SK-N-SH (cell line): Measurements from ENCODE around the gene LEO1. TPM values are rescaled to one million over a fixed set of nuclear protein-coding genes. Genes with fewer than 3 reads are reported as not detected.

Source experiments
- CTCF ChIA-PET: fragments of 300-600, 350-600 bp; formaldehyde crosslinking; extraction: SDS; loops from one replicate; lab custom pipeline; 2021; lab: Yijun Ruan, JAX
- POLR2A ChIA-PET: fragments of 350-600 bp; sonication (Branson Sonifier 250); formaldehyde crosslinking; extraction: SDS; loops from one replicate; lab custom pipeline; 2020; ENCODE audit warnings: antibody characterized with exemption, inconsistent platforms; lab: Yijun Ruan, JAX
- DNase-seq: peaks from one replicate; pipeline ENCODE4 v3.0.0; 2012
- H2AFZ ChIP-seq: fragments of 200-600 bp; sonication (generic); 2 replicates; pipeline ENCODE4 v1.8.1; 2016; ENCODE audit warnings: antibody characterized with exemption, mild to moderate bottlenecking, low read depth
- H3F3A ChIP-seq: fragments of 200-600 bp; sonication (generic); replicated peaks from 2 replicates; pipeline ENCODE3; 2016; ENCODE audit warnings: antibody characterized with exemption, mild to moderate bottlenecking; ENCODE audit not compliant: insufficient read depth
- H3K27ac ChIP-seq, 2 experiments: fragments of 200-500 bp in 1 of 2; fragments of 200-600 bp in 1 of 2; sonication (Bioruptor generic) in 1 of 2; sonication (generic), shearing (Covaris generic) in 1 of 2; 2 replicates each; pipeline versions ENCODE4 v1.5.1 to v1.6.1; 2014 to 2016; ENCODE audit warnings: low read depth in 2 of 2, inconsistent platforms in 1 of 2, low read length in 1 of 2, mild to moderate bottlenecking in 1 of 2, mixed read lengths in 1 of 2
- H3K27me3 ChIP-seq: fragments of 200-600 bp; sonication (generic), shearing (Covaris generic); 2 replicates; pipeline ENCODE4 v1.6.1; 2016; ENCODE audit warnings: mixed run types; ENCODE audit not compliant: insufficient read depth
- H3K36me3 ChIP-seq, 2 experiments: fragments of 200-500 bp in 1 of 2; fragments of 200-600 bp in 1 of 2; sonication (Bioruptor generic) in 1 of 2; sonication (generic) in 1 of 2; replicated peaks in 1 of 2; 2 replicates each; pipeline versions ENCODE3 to v1.5.1; 2014 to 2016; ENCODE audit warnings: low read length in 1 of 2, mild to moderate bottlenecking in 1 of 2; ENCODE audit not compliant: insufficient read depth in 2 of 2, control insufficient read depth in 1 of 2
- H3K4me1 ChIP-seq, 2 experiments: fragments of 200-500 bp in 1 of 2; fragments of 200-600 bp in 1 of 2; sonication (Bioruptor generic) in 1 of 2; sonication (generic), shearing (Covaris generic) in 1 of 2; 2 replicates each; pipeline versions ENCODE4 v1.5.1 to v1.6.1; 2014 to 2016; ENCODE audit warnings: low read depth in 1 of 2, low read length in 1 of 2, mixed run types in 1 of 2; ENCODE audit not compliant: insufficient read depth in 2 of 2, control insufficient read depth in 1 of 2
- H3K4me2 ChIP-seq: fragments of 200-600 bp; sonication (generic), shearing (Covaris generic); 2 replicates; pipeline ENCODE4 v1.6.1; 2017; ENCODE audit warnings: mixed run types
- H3K4me3 ChIP-seq, 2 experiments: fragments of 200-500 bp in 1 of 2; fragments of 200-600 bp in 1 of 2; sonication (Bioruptor generic) in 1 of 2; sonication (generic), shearing (Covaris generic) in 1 of 2; 2 replicates each; pipeline versions ENCODE4 v1.5.1 to v1.8.1; 2014 to 2016; ENCODE audit warnings: low read depth in 2 of 2, inconsistent platforms in 1 of 2, low read length in 1 of 2, mild to moderate bottlenecking in 1 of 2, mixed read lengths in 1 of 2, moderate library complexity in 1 of 2
- H3K79me2 ChIP-seq: fragments of 200-600 bp; sonication (generic); 2 replicates; pipeline ENCODE4 v1.8.1; 2017; ENCODE audit warnings: mild to moderate bottlenecking; ENCODE audit not compliant: insufficient read depth
- H3K9ac ChIP-seq: fragments of 200-600 bp; sonication (generic); 2 replicates; pipeline ENCODE4 v1.6.1; 2017; ENCODE audit warnings: mixed run types
- H3K9me2 ChIP-seq: fragments of 200-600 bp; sonication (generic); 2 replicates; pipeline ENCODE4 v1.6.1; 2017; ENCODE audit warnings: mixed run types
- H3K9me3 ChIP-seq: fragments of 200-600 bp; sonication (generic); 2 replicates; pipeline ENCODE4 v1.6.1; 2017; ENCODE audit warnings: mixed run types, mild to moderate bottlenecking, moderate library complexity
- H4K20me1 ChIP-seq: fragments of 200-600 bp; sonication (generic); 2 replicates; pipeline ENCODE4 v1.6.1; 2017; ENCODE audit warnings: mild to moderate bottlenecking, mixed run types; ENCODE audit not compliant: insufficient read depth
- ELF1 ChIP-seq: IDR thresholded peaks from 2 replicates; pipeline ENCODE4 v1.4.0; 2012
- EP300 ChIP-seq, 2 experiments: IDR thresholded peaks; 2 replicates each; pipeline versions ENCODE4 v1.4.0 to v1.6.1; 2012; ENCODE audit warnings: borderline replicate concordance in 1 of 2, low read depth in 1 of 2, low read length in 1 of 2
- FOXJ3 ChIP-seq: sonication (generic); formaldehyde crosslinking; IDR thresholded peaks from 2 replicates; pipeline ENCODE4 v1.5.1; 2020; ENCODE audit warnings: mild to moderate bottlenecking, missing genetic modification reagents
- FOXM1 ChIP-seq: IDR thresholded peaks from 2 replicates; pipeline ENCODE4 v1.4.0; 2012; ENCODE audit warnings: low read depth, mild to moderate bottlenecking
- GABPA ChIP-seq: IDR thresholded peaks from 2 replicates; pipeline ENCODE4 v1.4.0; 2012; ENCODE audit warnings: low read depth, mild to moderate bottlenecking
- GATA2 ChIP-seq: sonication (generic); formaldehyde crosslinking; IDR thresholded peaks from 2 replicates; pipeline ENCODE4 v1.5.0; 2020; ENCODE audit warnings: mild to moderate bottlenecking, missing genetic modification reagents
- JUND ChIP-seq: IDR thresholded peaks from 2 replicates; pipeline ENCODE4 v1.4.0; 2012
- MEF2A ChIP-seq: IDR thresholded peaks from 2 replicates; pipeline ENCODE4 v1.4.0; 2012; ENCODE audit warnings: low read depth, borderline replicate concordance
- MXI1 ChIP-seq: IDR thresholded peaks from 2 replicates; pipeline ENCODE4 v1.6.1; 2012; ENCODE audit warnings: mild to moderate bottlenecking, low read depth, low read length, improper control_type of control experiment
- NFIC ChIP-seq: IDR thresholded peaks from 2 replicates; pipeline ENCODE4 v1.4.0; 2012; ENCODE audit warnings: borderline replicate concordance
- POLR2AphosphoS5 ChIP-seq: IDR thresholded peaks from 2 replicates; pipeline ENCODE4 v1.6.1; 2012; ENCODE audit warnings: low read depth, low read length
- RAD21 ChIP-seq: IDR thresholded peaks from 2 replicates; pipeline ENCODE4 v1.6.1; 2012; ENCODE audit warnings: mild to moderate bottlenecking, low read length
- RCOR1 ChIP-seq: fragments of 150-350 bp; IDR thresholded peaks from 2 replicates; pipeline ENCODE4 v1.6.1; 2017; ENCODE audit warnings: antibody characterized with exemption, low read length
- RFX5 ChIP-seq: IDR thresholded peaks from 2 replicates; pipeline ENCODE4 v1.6.1; 2012; ENCODE audit warnings: mild to moderate bottlenecking, improper control_type of control experiment, low read length
- RXRA ChIP-seq: IDR thresholded peaks from 2 replicates; pipeline ENCODE4 v1.4.0; 2012; ENCODE audit warnings: low read depth, mild to moderate bottlenecking, borderline replicate concordance
- WGBS: methylation state at CpG from one replicate; pipeline ENCODE4 v1.1.6; 2017; ENCODE audit warnings: low lambda C conversion rate; 5-methylcytosine and 5-hydroxymethylcytosine counted together
- polyA plus RNA-seq, 3 experiments: library from polyadenylated mRNA; depleted of rRNA; stranded (reverse); fragments of >200 nt; gene quantifications; 2 replicates each; pipeline ENCODE4 v1.2.3, GENCODE V29; 2012
- TF ChIP-seq, protein P1 (sequence below): IDR thresholded peaks from 2 replicates; pipeline ENCODE4 v1.4.0; 2012; ENCODE audit warnings: low read depth, borderline replicate concordance
- TF ChIP-seq, protein P2 (sequence below): IDR thresholded peaks from 2 replicates; pipeline ENCODE4 v1.4.0; 2012; ENCODE audit warnings: low read depth, borderline replicate concordance
- TF ChIP-seq, protein P3 (sequence below): fragments of 200-600 bp; sonication (generic); IDR thresholded peaks from 2 replicates; pipeline ENCODE4 v1.6.1; 2017; ENCODE audit warnings: antibody characterized with exemption, mild to moderate bottlenecking, moderate library complexity

The LEO1 gene
- polyA plus RNA-seq, 1 of the 3 experiments (the other 2 are of a cell fraction), result 6.7 TPM

DNA sequence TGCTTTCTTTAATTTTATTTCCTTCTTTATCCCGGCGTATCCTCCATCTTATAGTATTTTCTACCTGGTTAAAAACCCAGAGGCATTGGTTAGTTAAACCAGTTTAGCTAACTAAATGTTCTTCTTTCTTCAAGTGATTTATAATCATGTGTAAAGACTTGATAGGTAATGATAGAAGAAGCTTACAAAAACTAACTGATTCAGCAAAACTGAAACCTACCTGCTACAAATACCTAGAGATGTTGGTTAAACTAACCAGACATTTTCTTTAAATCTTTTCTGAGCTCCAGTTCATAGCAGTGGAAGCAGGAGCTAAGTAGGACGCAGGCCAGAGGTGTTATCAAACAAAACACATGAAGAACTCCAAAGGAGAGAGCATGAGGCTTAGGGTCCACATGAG lies 44.8 kb downstream of the LEO1 start:
- ChIA-PET POLR2A (interaction anchor here (1.4 kb wide), 1 partner anchor 10 kb away, joined by 3 read pairs; no protein-coding TSS in a partner anchor), CTCF (interaction anchor here (0.7 kb wide), 1 partner anchor 137 kb away, joined by 3 read pairs; no protein-coding TSS in a partner anchor)
- Histone ChIP-seq H3K4me1 (no peaks in the 10 kb centered on the region), H4K20me1 (no peaks in the 10 kb centered on the region), H3K9me3 (no peaks in the 10 kb centered on the region), H3K79me2 (no peaks in the 10 kb centered on the region), H3K4me2 (no peak overlapping the region), H3K27me3 (no peaks in the 10 kb centered on the region), H3K27ac (no peak overlapping the region), H3K9ac (no peak overlapping the region), H2AFZ (no peak overlapping the region), H3K9me2 (no peaks in the 10 kb centered on the region), H3K4me3 (no peak overlapping the region), H3F3A (peaks cover 11% of the 10 kb centered on the region), H3K36me3 (peaks cover 32 to 47% of the 10 kb centered on the region in 2 experiments)
- no peak for DNase-seq
- TF ChIP-seq JUND (no peak), RAD21 (no peak), MEF2A (no peak), MXI1 (no peak), EP300 (IDR thresholded peaks at IDR 0.05; ENCODE audit: borderline replicate concordance in 1 of 2, low read depth in 1 of 2, low read length in 1 of 2) (no peak), FOXM1 (no peak), GABPA (no peak), RCOR1 (no peak), NFIC (no peak)
- TF ChIP-seq, protein P1, sequence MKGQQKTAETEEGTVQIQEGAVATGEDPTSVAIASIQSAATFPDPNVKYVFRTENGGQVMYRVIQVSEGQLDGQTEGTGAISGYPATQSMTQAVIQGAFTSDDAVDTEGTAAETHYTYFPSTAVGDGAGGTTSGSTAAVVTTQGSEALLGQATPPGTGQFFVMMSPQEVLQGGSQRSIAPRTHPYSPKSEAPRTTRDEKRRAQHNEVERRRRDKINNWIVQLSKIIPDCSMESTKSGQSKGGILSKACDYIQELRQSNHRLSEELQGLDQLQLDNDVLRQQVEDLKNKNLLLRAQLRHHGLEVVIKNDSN, result no peak
- 95% methylated on average over 3 of the region's 3 CpGs for WGBS

DNA sequence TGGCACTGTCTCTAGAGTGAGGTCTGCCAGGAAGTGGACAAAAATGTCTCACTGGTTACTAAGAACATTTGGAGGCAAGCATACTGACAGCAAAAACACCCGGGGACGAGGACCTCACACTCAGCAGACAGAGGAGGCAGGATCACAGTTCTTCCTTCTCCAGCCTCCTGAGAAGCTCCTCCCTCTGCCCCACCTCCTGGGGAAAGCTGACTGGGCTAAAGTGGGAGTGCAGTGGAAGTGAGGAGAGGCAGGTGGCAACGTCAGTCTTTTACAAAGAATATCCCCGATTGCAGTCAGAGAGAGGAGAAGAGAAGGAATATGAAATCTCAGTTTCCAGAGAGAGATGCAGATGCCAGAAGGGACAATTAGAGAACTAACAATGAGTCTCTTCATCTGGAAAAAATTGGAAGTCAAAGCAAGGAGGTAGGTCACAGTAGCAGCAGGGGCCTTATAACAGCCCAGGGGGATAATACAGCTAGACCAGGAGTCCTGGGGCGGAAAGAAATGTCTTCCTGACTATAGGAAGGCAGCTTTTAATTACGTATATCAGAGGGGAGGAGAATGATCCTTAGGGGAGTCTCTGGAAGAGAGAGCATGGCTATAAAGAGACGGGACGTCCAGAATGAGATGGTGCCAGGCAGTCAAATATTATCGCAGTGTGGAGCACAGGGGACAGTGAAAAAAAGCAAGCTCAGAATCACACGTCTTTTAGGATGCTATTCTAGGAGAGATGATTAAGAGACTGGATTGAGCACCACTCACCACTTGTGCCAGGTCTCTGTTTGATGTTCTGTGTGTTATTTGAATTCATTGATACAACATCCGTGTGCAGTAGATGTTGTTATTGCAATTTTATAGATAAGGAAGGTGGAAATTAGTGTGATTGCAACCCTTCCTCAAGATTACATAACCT lies 47.2 kb downstream of the LEO1 start:
- H3F3A ChIP-seq, result peaks cover 11% of the 10 kb centered on the region
- H3K9me3 ChIP-seq, result no peaks in the 10 kb centered on the region
- no peaks in the 10 kb centered on the region for H3K4me1 ChIP-seq
- no peak overlapping the region for H3K9ac ChIP-seq
- no peak overlapping the region for H3K4me2 ChIP-seq
- 95% methylated on average over 9 of the region's 11 CpGs for WGBS
- no peak overlapping the region for H2AFZ ChIP-seq
- TF ChIP-seq RFX5 (no peak), FOXJ3 (CRISPR knock-in tag) (no peak), GATA2 (no peak), NFIC (no peak), POLR2AphosphoS5 (no peak), RXRA (no peak), ELF1 (no peak)
- TF ChIP-seq, protein P2, sequence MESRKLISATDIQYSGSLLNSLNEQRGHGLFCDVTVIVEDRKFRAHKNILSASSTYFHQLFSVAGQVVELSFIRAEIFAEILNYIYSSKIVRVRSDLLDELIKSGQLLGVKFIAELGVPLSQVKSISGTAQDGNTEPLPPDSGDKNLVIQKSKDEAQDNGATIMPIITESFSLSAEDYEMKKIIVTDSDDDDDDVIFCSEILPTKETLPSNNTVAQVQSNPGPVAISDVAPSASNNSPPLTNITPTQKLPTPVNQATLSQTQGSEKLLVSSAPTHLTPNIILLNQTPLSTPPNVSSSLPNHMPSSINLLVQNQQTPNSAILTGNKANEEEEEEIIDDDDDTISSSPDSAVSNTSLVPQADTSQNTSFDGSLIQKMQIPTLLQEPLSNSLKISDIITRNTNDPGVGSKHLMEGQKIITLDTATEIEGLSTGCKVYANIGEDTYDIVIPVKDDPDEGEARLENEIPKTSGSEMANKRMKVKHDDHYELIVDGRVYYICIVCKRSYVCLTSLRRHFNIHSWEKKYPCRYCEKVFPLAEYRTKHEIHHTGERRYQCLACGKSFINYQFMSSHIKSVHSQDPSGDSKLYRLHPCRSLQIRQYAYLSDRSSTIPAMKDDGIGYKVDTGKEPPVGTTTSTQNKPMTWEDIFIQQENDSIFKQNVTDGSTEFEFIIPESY, result no peak
- TF ChIP-seq, protein P3, sequence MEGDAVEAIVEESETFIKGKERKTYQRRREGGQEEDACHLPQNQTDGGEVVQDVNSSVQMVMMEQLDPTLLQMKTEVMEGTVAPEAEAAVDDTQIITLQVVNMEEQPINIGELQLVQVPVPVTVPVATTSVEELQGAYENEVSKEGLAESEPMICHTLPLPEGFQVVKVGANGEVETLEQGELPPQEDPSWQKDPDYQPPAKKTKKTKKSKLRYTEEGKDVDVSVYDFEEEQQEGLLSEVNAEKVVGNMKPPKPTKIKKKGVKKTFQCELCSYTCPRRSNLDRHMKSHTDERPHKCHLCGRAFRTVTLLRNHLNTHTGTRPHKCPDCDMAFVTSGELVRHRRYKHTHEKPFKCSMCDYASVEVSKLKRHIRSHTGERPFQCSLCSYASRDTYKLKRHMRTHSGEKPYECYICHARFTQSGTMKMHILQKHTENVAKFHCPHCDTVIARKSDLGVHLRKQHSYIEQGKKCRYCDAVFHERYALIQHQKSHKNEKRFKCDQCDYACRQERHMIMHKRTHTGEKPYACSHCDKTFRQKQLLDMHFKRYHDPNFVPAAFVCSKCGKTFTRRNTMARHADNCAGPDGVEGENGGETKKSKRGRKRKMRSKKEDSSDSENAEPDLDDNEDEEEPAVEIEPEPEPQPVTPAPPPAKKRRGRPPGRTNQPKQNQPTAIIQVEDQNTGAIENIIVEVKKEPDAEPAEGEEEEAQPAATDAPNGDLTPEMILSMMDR, result no peak
- no peak overlapping the region for H3K4me3 ChIP-seq
- H3K36me3 ChIP-seq, result peaks cover 37 to 67% of the 10 kb centered on the region in 2 experiments
- no peaks in the 10 kb centered on the region for H3K27me3 ChIP-seq
- no peak overlapping the region for H3K27ac ChIP-seq
- no peaks in the 10 kb centered on the region for H4K20me1 ChIP-seq
- no peaks in the 10 kb centered on the region for H3K79me2 ChIP-seq
- H3K9me2 ChIP-seq, result no peaks in the 10 kb centered on the region
- CTCF ChIA-PET, result interaction anchor here (0.7 to 1.7 kb wide), 4 partner anchors 12 to 36 kb away, joined by 3 to 6 read pairs (median 4); no protein-coding TSS in a partner anchor
- no peak for DNase-seq
- POLR2A ChIA-PET, result no interaction called here
